H7 (cell line): ENCODE data around the gene SLC35B2. TPM values are rescaled to one million over a fixed set of nuclear protein-coding genes. Genes with fewer than 3 reads are reported as not detected.

Experiments
- DNase-seq: peaks from one replicate; pipeline ENCODE4 v3.0.0; 2012
- H3K27me3 ChIP-seq: 2 replicates; pipeline ENCODE4 v1.6.0; 2011; ENCODE audit warnings: mild to moderate bottlenecking, low read length; ENCODE audit not compliant: control insufficient read depth, insufficient read depth
- H3K36me3 ChIP-seq: replicated peaks from 2 replicates; pipeline ENCODE4 v1.5.1; 2011; ENCODE audit warnings: low read length; ENCODE audit not compliant: control insufficient read depth, insufficient read depth
- H3K4me3 ChIP-seq: 2 replicates; pipeline ENCODE4 v1.5.1; 2011; ENCODE audit warnings: low read depth, mild to moderate bottlenecking, control low read depth, low read length, moderate library complexity; ENCODE audit not compliant: insufficient read depth
- total RNA-seq: library from RNA; depleted of rRNA; stranded (reverse); fragments of >200 nt; shearing (Covaris generic); gene quantifications from 2 replicates; pipeline ENCODE4 v1.2.3, GENCODE V29; 2014

Gene SLC35B2
- total RNA-seq, 1 experiment from 2014 or later = 28.7 TPM

DNA sequence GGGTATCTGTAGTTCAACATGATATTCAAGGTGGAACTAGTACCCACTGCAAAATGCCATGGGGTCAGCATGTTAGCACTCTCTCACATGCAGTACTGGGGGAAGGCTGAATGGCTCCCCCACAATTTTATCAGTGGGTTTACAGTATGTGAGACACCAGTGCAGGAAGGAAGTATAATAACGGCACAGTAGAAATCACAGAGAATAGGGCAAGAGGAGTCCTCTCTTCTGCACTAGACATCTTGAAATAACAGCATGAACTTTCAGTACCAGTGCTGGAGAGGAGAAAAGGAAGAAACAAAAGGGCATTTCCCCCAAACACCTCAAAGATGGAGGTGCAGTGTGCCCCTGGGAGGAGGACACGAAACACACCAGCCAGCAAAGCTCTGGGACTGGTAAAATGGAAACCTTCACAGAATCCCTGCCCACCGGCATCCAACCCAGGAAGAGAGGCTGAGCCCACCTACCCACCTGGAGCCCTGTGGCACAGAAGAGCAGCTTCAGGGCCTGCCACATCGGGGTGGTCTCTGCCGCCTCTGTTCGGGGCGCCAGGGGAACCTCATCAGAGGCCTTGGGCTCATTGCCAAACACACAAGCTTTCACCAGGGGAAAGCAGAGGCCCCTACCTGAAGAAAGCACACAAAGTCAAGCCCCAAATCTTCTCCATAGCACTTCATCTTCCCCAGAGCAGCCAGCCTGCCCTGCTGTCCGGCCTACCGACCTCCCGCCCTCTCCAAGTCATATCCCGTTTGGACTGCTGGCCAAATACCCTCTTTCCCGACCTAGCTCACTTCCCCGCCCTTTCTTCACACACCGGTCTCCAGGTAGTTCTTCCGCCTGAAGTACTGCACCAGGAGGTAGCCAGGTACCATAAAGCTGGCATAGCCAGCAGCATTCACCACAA is 1.2 kb downstream of the SLC35B2 start:
- peaks cover 46% of the 10 kb centered on the region for H3K36me3 ChIP-seq
- DNase-seq = peak; percentile 73
- peak overlapping the region; percentile 70 for H3K4me3 ChIP-seq
- no peaks in the 10 kb centered on the region for H3K27me3 ChIP-seq

DNA sequence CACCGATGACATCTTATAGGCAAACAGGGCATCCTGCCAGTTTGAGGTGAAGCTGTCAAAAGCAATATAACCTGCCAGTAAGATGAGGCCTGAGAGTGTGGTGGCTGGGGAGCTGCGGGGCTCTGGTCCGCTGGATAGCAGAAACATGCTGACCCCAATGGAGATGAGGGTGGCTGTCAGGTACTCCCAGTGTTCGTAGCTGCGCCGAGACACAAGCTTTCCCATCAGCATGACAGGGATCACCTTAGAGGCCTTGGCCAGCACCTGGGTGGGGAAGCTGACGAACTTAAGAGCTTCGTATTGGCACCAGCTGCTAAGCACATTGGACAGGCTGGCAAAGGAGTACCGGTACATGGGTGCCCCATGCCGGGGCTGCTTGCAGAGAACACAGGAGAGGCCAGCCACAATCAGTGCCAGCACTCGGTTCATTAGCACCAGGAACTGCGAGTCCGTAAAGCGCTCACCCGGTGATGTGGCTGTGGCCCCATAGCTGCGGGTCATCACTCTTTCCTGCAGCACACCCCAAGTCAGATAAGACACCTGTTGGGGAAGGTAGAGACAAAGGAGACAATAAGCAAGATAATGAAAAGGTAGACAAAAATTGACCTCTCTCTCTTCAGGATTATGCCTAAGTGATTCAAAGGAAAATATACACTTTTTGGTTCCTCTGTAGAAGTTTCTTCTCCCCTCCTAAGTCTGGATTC is 2.1 kb downstream of the SLC35B2 start:
- H3K36me3 ChIP-seq = peaks cover 53% of the 10 kb centered on the region
- H3K4me3 ChIP-seq = no peak overlapping the region
- no peaks in the 10 kb centered on the region for H3K27me3 ChIP-seq
- peak; percentile 54 for DNase-seq

DNA sequence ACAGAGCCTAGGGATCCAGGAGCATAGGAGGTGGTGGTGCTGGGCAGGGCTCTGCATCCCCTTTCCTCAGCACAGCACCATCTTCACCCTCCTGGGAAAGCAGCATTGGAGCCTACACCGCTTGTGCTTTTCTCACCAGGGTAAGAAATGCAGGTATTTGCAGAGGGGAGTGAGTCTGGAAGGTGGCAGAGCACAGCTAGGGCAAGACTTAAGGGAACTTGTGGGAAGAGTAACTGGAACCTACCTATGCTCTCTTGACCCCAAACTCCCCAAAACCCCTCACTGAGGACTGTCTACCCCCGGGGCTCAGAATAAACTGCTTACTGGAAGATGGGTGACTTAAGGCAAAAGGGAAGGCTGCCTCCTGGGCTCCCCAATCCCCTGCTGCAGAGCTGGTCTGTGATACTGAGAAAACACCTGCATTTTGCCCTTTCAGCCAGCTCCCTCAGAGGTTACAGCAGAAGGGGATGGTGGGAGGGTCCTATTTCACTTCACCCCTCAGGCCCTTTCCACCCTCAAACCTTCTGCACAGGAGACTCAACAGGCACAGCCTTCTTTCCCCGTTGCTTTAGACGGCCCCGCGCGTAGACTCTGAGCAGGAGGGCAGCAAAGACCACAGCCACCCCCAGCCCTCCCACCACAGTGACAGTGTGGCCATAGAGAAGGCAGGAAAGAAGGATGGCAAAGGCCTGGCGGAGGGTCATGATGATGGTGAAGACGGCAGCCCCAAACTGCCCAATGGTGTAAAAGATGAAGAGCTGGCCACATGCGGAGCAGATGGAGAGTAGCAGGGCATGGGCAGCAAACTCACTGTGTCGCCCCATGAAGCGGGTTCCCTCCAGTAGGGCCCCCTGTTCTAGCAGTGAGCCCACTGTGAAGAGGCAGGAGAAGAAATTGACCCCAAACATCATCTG is 2.9 kb downstream of the SLC35B2 start:
- H3K36me3 ChIP-seq = peaks cover 60% of the 10 kb centered on the region
- no peak overlapping the region for H3K4me3 ChIP-seq
- H3K27me3 ChIP-seq = no peaks in the 10 kb centered on the region
- DNase-seq = no peak

GRCh38 chr6:44253307-44254101 is 3.8 kb downstream of the SLC35B2 start:
- Histone ChIP-seq H3K36me3 (peaks cover 67% of the 10 kb centered on the region), H3K4me3 (no peak overlapping the region), H3K27me3 (no peaks in the 10 kb centered on the region)
- DNase-seq = no peak

- Histone ChIP-seq H3K27me3 (no peaks in the 10 kb centered on the region), H3K36me3 (peaks cover 67% of the 10 kb centered on the region), H3K4me3 (no peak overlapping the region)
- no peak for DNase-seq
Observed at GRCh38 chr6:44251576-44252524, 5.5 kb downstream of the SLC35B2 start.

- no peak for DNase-seq
- no peak overlapping the region for H3K4me3 ChIP-seq
- no peaks in the 10 kb centered on the region for H3K27me3 ChIP-seq
- H3K36me3 ChIP-seq = peaks cover 67% of the 10 kb centered on the region
Observed at GRCh38 chr6:44250718-44251123, 6.6 kb downstream of the SLC35B2 start.

GRCh38 chr6:44250067-44250717 is 7.1 kb downstream of the SLC35B2 start:
- H3K4me3 ChIP-seq = no peak overlapping the region
- H3K36me3 ChIP-seq = peaks cover 63% of the 10 kb centered on the region
- no peak for DNase-seq
- no peaks in the 10 kb centered on the region for H3K27me3 ChIP-seq

DNA sequence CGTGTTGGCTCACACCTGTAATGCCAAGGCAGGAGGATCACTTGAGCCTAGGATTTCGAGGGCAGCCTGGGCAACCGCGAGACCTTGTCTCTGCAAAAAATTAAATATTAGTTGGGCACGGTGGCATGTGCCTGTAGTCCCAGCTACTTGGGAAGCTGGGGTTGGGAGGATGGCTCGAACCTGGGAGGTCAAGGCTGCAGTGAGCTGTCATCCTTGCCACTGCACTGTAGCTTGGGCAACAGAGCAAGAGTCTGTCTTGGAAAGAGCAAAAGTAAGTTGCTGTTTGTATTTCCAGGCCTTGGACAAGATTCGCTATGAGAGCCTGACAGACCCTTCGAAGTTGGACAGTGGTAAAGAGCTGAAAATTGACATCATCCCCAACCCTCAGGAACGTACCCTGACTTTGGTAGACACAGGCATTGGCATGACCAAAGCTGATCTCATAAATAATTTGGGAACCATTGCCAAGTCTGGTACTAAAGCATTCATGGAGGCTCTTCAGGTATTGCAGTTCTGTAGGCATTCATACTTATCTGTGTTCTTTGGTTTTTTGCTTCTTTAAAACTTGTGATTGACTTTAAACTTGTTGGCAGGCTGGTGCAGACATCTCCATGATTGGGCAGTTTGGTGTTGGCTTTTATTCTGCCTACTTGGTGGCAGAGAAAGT is 8.1 kb downstream of the SLC35B2 start:
- peaks cover 54% of the 10 kb centered on the region for H3K36me3 ChIP-seq
- no peak overlapping the region for H3K4me3 ChIP-seq
- DNase-seq = no peak
- no peaks in the 10 kb centered on the region for H3K27me3 ChIP-seq

DNA sequence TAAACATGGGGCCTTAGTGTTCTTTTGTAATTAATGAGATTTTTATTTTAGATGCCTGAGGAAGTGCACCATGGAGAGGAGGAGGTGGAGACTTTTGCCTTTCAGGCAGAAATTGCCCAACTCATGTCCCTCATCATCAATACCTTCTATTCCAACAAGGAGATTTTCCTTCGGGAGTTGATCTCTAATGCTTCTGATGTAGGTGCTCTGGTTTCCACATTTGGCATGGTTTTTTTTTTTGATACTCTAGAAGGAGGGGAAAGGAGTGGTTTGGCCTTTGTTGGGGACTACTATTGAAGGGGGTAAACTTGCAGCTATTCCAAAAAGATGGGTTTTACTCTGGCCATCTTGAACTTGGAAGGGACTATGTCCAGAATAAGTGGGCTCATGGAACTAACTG is 8.7 kb downstream of the SLC35B2 start:
- H3K36me3 ChIP-seq = peaks cover 48% of the 10 kb centered on the region
- DNase-seq = no peak
- no peaks in the 10 kb centered on the region for H3K27me3 ChIP-seq

DNA sequence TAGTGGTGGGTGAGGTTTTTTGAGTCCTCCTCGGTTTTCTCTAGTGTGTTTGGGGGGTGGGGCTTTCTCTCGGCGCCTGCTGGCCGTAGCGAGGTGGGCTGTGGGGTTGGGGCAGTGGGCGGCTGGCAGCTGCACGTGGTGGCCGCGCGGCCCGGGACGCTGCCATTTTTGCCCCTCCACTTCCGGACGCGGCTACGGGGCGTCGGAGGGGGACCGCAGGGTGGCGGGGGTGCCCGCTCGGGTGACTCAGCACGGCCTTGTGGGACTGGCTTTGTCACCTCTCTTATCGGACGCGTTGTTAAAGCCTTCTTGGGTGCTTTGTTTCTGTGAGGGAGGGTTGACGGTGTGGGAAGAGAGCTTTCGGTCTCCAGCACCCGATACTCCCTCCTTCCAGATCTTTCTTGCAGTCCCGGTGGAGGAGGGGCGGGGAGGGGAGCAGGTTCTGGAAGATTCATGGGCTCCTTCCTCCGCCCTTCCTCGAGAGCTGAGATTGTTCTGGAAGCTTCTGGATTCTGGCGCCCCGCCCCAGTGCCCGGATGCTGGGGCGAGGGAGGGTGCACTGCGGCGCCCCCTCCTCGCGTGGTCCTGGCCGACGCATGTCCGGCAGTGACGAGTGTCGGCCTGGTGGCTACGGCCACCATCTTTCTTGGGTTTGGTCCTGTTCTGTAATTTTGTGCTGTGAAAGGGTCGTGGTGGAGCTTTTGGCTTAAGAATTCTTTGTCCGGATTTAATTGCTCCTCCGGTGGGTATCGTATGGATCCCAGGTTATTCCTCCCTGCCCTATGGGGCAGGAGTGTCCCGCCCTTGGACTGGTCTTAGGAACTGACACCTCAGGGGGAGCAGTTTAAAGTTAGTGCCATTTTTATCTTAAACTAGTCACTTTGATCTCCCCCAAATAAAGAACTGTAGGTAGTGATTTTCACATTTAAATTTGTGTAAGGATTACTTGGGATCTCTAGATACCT is 9.7 kb downstream of the SLC35B2 start:
- Histone ChIP-seq H3K27me3 (no peaks in the 10 kb centered on the region), H3K36me3 (peaks cover 39% of the 10 kb centered on the region), H3K4me3 (peak overlapping the region; percentile 96)
- DNase-seq = peak; percentile 74

More for the DNA sequence above, 8.7 kb downstream of the SLC35B2 start:
- H3K4me3 ChIP-seq = peak overlapping the region; percentile 96

DNA sequence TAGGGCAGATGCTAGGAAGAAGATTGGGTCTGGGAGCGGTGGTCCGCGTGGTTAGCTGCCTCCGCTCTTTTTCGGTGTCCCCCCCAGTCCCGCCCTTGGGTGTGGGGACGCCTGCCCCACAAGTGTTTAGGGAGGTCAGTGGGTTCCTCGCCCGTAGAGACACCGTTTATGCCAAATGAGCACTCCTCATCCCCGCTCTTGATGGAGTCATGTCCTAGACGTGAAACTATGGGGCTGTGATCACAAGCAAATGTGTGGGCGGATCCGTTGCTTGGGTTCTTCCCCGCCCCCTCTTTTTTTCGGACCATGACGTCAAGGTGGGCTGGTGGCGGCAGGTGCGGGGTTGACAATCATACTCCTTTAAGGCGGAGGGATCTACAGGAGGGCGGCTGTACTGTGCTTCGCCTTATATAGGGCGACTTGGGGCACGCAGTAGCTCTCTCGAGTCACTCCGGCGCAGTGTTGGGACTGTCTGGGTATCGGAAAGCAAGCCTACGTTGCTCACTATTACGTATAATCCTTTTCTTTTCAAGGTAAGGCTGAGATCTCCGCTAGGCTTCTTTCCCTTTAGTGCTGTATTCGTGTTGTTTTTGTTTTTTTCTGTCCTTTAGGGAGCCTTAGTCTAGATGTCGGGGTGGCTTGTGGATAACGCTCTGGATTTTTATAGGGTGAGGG is 10.5 kb downstream of the SLC35B2 start, which contains the start of gene HSP90AB1:
HSP90AB1 (plus strand) TSS at position 439 of the 675 bp plus-strand sequence. CDS start 1,529 bp downstream, outside the sequence.
- peaks cover 32% of the 10 kb centered on the region for H3K36me3 ChIP-seq
- H3K4me3 ChIP-seq = peak within 1 kb of the TSS; percentile 96
- H3K27me3 ChIP-seq = no peaks in the 10 kb centered on the region
- DNase-seq = peak; percentile 97
